GM23338 (cell line): ENCODE measurements around the gene GHRH. TPM values are rescaled to one million over a fixed set of nuclear protein-coding genes. Genes with fewer than 3 reads are reported as not detected.

Source experiments
- ATAC-seq: fragments of 200-7000 bp; cut with Tn5 transposase; 3 replicates; pipeline ENCODE4 v1.9.1; 2020
- DNase-seq: peaks from one replicate; pipeline ENCODE4 v3.0.0-alpha.2; 2015; ENCODE audit warnings: low spot score
- H2AFZ ChIP-seq: fragments of 200-600 bp; sonication (generic); 2 replicates; pipeline ENCODE4 v1.8.0; 2016; ENCODE audit warnings: antibody characterized with exemption, mild to moderate bottlenecking, moderate library complexity
- H3F3A ChIP-seq: fragments of 200-600 bp; sonication (generic); replicated peaks from 2 replicates; pipeline ENCODE4 v1.8.0; 2017; ENCODE audit warnings: antibody characterized with exemption, mixed run types, low read depth
- H3K27ac ChIP-seq: fragments of 200-600 bp; sonication (generic); 2 replicates; pipeline ENCODE4 v1.6.1; 2016; ENCODE audit warnings: low read depth
- H3K27me3 ChIP-seq: fragments of 200-600 bp; sonication (generic); 2 replicates; pipeline ENCODE4 v1.8.0; 2016; ENCODE audit warnings: mild to moderate bottlenecking, mixed run types, moderate library complexity; ENCODE audit not compliant: insufficient read depth
- H3K36me3 ChIP-seq: fragments of 200-600 bp; sonication (generic); 2 replicates; pipeline ENCODE4 v1.8.0; 2016; ENCODE audit warnings: mild to moderate bottlenecking; ENCODE audit not compliant: insufficient read depth
- H3K4me1 ChIP-seq: fragments of 200-600 bp; sonication (generic); 2 replicates; pipeline ENCODE4 v1.8.0; 2016; ENCODE audit warnings: mild to moderate bottlenecking, moderate library complexity; ENCODE audit not compliant: insufficient read depth
- H3K4me2 ChIP-seq: fragments of 200-600 bp; sonication (generic); 2 replicates; pipeline ENCODE4 v1.7.1; 2017; ENCODE audit warnings: mixed run types
- H3K4me3 ChIP-seq: fragments of 200-600 bp; sonication (generic); 2 replicates; pipeline ENCODE4 v1.6.1; 2016; ENCODE audit warnings: mixed run types
- H3K79me2 ChIP-seq: fragments of 200-600 bp; sonication (generic); replicated peaks from 2 replicates; pipeline ENCODE4 v1.8.0; 2017; ENCODE audit warnings: mild to moderate bottlenecking; ENCODE audit not compliant: insufficient read depth
- H3K9me2 ChIP-seq: fragments of 200-600 bp; sonication (generic); 2 replicates; pipeline ENCODE4 v1.8.0; 2017; ENCODE audit not compliant: insufficient read depth
- H4K20me1 ChIP-seq: fragments of 200-600 bp; sonication (generic); replicated peaks from 2 replicates; pipeline ENCODE4 v1.8.0; 2017; ENCODE audit warnings: mild to moderate bottlenecking; ENCODE audit not compliant: insufficient read depth
- H3K27ac Mint-ChIP-seq: 2 replicates; pipeline ENCODE4 v1.8.0; 2020; ENCODE audit warnings: inconsistent platforms, mild to moderate bottlenecking, moderate library complexity, mixed read lengths
- H3K27me3 Mint-ChIP-seq: 3 replicates; pipeline ENCODE4 v1.8.0; 2022; ENCODE audit warnings: low read depth, mild to moderate bottlenecking, moderate library complexity, mixed read lengths, inconsistent platforms; ENCODE audit not compliant: insufficient read depth, poor library complexity
- H3K36me3 Mint-ChIP-seq: 3 replicates; pipeline ENCODE4 v1.8.0; 2021; ENCODE audit warnings: low read depth, mild to moderate bottlenecking, inconsistent platforms, moderate library complexity, mixed read lengths
- H3K4me1 Mint-ChIP-seq: 3 replicates; pipeline ENCODE4 v1.8.0; 2020; ENCODE audit warnings: mild to moderate bottlenecking, inconsistent platforms, mixed read lengths
- H3K4me3 Mint-ChIP-seq: 3 replicates; pipeline ENCODE4 v1.8.0; 2021; ENCODE audit warnings: moderate library complexity, mild to moderate bottlenecking, inconsistent platforms, mixed read lengths
- H3K9me3 Mint-ChIP-seq: 3 replicates; pipeline ENCODE4 v1.8.0; 2020; ENCODE audit warnings: moderate library complexity, mild to moderate bottlenecking, inconsistent platforms, mixed read lengths
- CREB1 ChIP-seq: fragments of 250-450 bp; sonication (Bioruptor Pico); IDR thresholded peaks from 2 replicates; pipeline ENCODE4 v1.5.0; 2020; ENCODE audit warnings: low read depth, mild to moderate bottlenecking, moderate library complexity
- ETS1 ChIP-seq: IDR thresholded peaks from 2 replicates; pipeline ENCODE4 v1.6.1; 2016; ENCODE audit warnings: antibody characterized with exemption
- EZH2 ChIP-seq: fragments of 200-600 bp; sonication (generic); IDR thresholded peaks from one replicate; pipeline ENCODE4 v1.8.0; 2017; ENCODE audit warnings: antibody characterized with exemption, mild to moderate bottlenecking, low read depth; ENCODE audit not compliant: unreplicated experiment
- EZH2phosphoT487 ChIP-seq: fragments of 200-600 bp; sonication (generic); IDR thresholded peaks from one replicate; pipeline ENCODE4 v1.8.1; 2018; ENCODE audit warnings: antibody characterized with exemption; ENCODE audit not compliant: unreplicated experiment
- JUNB ChIP-seq: IDR thresholded peaks from one replicate; pipeline ENCODE4 v1.6.1; 2016; ENCODE audit warnings: antibody characterized with exemption; ENCODE audit not compliant: unreplicated experiment
- NANOG ChIP-seq: IDR thresholded peaks from 2 replicates; pipeline ENCODE4 v1.6.1; 2016; ENCODE audit warnings: antibody characterized with exemption, borderline replicate concordance
- POLR2AphosphoS5 ChIP-seq: IDR thresholded peaks from 2 replicates; pipeline ENCODE4 v1.6.1; 2016; ENCODE audit warnings: antibody characterized with exemption, low read depth
- STAT1 ChIP-seq: IDR thresholded peaks from one replicate; pipeline ENCODE4 v1.6.1; 2016; ENCODE audit warnings: antibody characterized with exemption; ENCODE audit not compliant: unreplicated experiment
- ZNF114 ChIP-seq: fragments of 250-450 bp; sonication (Bioruptor Pico); IDR thresholded peaks from 2 replicates; pipeline ENCODE4 v1.5.0; 2020; ENCODE audit warnings: mild to moderate bottlenecking, moderate library complexity
- ZNF331 ChIP-seq: fragments of 250-450 bp; sonication (Bioruptor Pico); IDR thresholded peaks from 2 replicates; pipeline ENCODE4 v1.5.0; 2020; ENCODE audit warnings: low read depth, mild to moderate bottlenecking, moderate library complexity
- polyA plus RNA-seq: library from polyadenylated mRNA; unstranded; fragments of >200 nt; fragmentation: Nextera tagmentation; extraction: Ambion mirVana; gene quantifications from 2 replicates; pipeline ENCODE4 v1.2.1, GENCODE V29; 2016
- total RNA-seq: library from RNA; depleted of rRNA; stranded (reverse); fragments of >200 nt; shearing (Covaris generic); gene quantifications from 2 replicates; pipeline ENCODE4 v1.2.3, GENCODE V29; 2014
- TF ChIP-seq, protein P1 (sequence below): fragments of 250-450 bp; sonication (Bioruptor Pico); IDR thresholded peaks from 2 replicates; pipeline ENCODE4 v1.5.0; 2020; ENCODE audit warnings: mild to moderate bottlenecking, moderate library complexity

GHRH gene
- total and polyA plus RNA-seq, 2 experiments from 2014 or later = 0.40 TPM; not detected in 1

GRCh38 chr20:37310951-37311350 is 49.3 kb upstream of the GHRH start:
- Histone ChIP-seq H2AFZ (no peak overlapping the region), H3K79me2 (peaks cover 4% of the 10 kb centered on the region; the same call in 1 of the 2 replicates), H3K4me3 (no peak overlapping the region), H3K4me2 (no peak overlapping the region), H3K27me3 (no peaks in the 10 kb centered on the region), H3K27ac (no peak overlapping the region; the same call in 1 of the 2 replicates), H4K20me1 (peaks cover 8% of the 10 kb centered on the region), H3K4me1 (peaks cover 6% of the 10 kb centered on the region; the same call in 1 of the 2 replicates), H3K36me3 (no peaks in the 10 kb centered on the region), H3F3A (no peaks in the 10 kb centered on the region), H3K9me2 (no peaks in the 10 kb centered on the region)
- Mint-ChIP-seq H3K4me1 (peaks cover 19% of the 10 kb centered on the region), H3K27ac (peak overlapping the region; percentile 43; the same call in 1 of the 2 replicates), H3K4me3 (no peak overlapping the region), H3K27me3 (peaks cover 7% of the 10 kb centered on the region), H3K9me3 (no peaks in the 10 kb centered on the region), H3K36me3 (peaks cover 15% of the 10 kb centered on the region; the same call in 2 of the 3 replicates)
- no peak for TF ChIP-seq EZH2phosphoT487
- no peak for TF ChIP-seq POLR2AphosphoS5
- TF ChIP-seq ETS1 = no peak
- TF ChIP-seq ZNF331 (CRISPR knock-in tag) = no peak
- DNase-seq = no peak
- ATAC-seq = peak; percentile 36; the same call in 2 of the 3 replicates

GRCh38 chr20:37309936-37310590 is 48.4 kb upstream of the GHRH start:
- Histone ChIP-seq H3K9me2 (no peaks in the 10 kb centered on the region), H3F3A (no peaks in the 10 kb centered on the region), H3K36me3 (no peaks in the 10 kb centered on the region), H3K27me3 (no peaks in the 10 kb centered on the region), H4K20me1 (peaks cover 15% of the 10 kb centered on the region), H3K79me2 (peaks cover 4% of the 10 kb centered on the region; the same call in 1 of the 2 replicates), H3K4me2 (no peak overlapping the region), H3K27ac (no peak overlapping the region), H3K4me3 (no peak overlapping the region), H2AFZ (no peak overlapping the region), H3K4me1 (peaks cover 9% of the 10 kb centered on the region; the same call in 1 of the 2 replicates)
- Mint-ChIP-seq H3K4me3 (no peak overlapping the region), H3K9me3 (no peaks in the 10 kb centered on the region), H3K4me1 (peaks cover 20% of the 10 kb centered on the region), H3K27ac (peak overlapping the region; percentile 43; the same call in 1 of the 2 replicates), H3K36me3 (peaks cover 15% of the 10 kb centered on the region; the same call in 2 of the 3 replicates), H3K27me3 (peaks cover 7% of the 10 kb centered on the region)
- ATAC-seq (no peak), DNase-seq (no peak)
- TF ChIP-seq ZNF114 (CRISPR knock-in tag) = no peak
- no peak for TF ChIP-seq ETS1
- TF ChIP-seq ZNF331 (CRISPR knock-in tag) = no peak
- TF ChIP-seq JUNB = no peak
- no peak for TF ChIP-seq STAT1
- no peak for TF ChIP-seq EZH2
- TF ChIP-seq NANOG = no peak
- TF ChIP-seq, protein P1, sequence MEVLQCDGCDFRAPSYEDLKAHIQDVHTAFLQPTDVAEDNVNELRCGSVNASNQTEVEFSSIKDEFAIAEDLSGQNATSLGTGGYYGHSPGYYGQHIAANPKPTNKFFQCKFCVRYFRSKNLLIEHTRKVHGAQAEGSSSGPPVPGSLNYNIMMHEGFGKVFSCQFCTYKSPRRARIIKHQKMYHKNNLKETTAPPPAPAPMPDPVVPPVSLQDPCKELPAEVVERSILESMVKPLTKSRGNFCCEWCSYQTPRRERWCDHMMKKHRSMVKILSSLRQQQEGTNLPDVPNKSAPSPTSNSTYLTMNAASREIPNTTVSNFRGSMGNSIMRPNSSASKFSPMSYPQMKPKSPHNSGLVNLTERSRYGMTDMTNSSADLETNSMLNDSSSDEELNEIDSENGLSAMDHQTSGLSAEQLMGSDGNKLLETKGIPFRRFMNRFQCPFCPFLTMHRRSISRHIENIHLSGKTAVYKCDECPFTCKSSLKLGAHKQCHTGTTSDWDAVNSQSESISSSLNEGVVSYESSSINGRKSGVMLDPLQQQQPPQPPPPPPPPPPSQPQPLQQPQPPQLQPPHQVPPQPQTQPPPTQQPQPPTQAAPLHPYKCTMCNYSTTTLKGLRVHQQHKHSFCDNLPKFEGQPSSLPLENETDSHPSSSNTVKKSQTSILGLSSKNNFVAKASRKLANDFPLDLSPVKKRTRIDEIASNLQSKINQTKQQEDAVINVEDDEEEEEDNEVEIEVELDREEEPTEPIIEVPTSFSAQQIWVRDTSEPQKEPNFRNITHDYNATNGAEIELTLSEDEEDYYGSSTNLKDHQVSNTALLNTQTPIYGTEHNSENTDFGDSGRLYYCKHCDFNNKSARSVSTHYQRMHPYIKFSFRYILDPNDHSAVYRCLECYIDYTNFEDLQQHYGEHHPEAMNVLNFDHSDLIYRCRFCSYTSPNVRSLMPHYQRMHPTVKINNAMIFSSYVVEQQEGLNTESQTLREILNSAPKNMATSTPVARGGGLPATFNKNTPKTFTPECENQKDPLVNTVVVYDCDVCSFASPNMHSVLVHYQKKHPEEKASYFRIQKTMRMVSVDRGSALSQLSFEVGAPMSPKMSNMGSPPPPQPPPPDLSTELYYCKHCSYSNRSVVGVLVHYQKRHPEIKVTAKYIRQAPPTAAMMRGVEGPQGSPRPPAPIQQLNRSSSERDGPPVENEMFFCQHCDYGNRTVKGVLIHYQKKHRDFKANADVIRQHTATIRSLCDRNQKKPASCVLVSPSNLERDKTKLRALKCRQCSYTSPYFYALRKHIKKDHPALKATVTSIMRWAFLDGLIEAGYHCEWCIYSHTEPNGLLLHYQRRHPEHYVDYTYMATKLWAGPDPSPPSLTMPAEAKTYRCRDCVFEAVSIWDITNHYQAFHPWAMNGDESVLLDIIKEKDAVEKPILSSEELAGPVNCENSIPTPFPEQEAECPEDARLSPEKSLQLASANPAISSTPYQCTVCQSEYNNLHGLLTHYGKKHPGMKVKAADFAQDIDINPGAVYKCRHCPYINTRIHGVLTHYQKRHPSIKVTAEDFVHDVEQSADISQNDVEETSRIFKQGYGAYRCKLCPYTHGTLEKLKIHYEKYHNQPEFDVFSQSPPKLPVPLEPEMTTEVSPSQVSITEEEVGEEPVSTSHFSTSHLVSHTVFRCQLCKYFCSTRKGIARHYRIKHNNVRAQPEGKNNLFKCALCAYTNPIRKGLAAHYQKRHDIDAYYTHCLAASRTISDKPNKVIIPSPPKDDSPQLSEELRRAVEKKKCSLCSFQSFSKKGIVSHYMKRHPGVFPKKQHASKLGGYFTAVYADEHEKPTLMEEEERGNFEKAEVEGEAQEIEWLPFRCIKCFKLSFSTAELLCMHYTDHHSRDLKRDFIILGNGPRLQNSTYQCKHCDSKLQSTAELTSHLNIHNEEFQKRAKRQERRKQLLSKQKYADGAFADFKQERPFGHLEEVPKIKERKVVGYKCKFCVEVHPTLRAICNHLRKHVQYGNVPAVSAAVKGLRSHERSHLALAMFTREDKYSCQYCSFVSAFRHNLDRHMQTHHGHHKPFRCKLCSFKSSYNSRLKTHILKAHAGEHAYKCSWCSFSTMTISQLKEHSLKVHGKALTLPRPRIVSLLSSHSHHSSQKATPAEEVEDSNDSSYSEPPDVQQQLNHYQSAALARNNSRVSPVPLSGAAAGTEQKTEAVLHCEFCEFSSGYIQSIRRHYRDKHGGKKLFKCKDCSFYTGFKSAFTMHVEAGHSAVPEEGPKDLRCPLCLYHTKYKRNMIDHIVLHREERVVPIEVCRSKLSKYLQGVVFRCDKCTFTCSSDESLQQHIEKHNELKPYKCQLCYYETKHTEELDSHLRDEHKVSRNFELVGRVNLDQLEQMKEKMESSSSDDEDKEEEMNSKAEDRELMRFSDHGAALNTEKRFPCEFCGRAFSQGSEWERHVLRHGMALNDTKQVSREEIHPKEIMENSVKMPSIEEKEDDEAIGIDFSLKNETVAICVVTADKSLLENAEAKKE (CRISPR knock-in tag) = no peak
- no peak for TF ChIP-seq CREB1
